ENCODE results near the gene AUTS2.
"Not testable (repeated sequence)": the region's sequence is repeated elsewhere in the genome, so short reads cannot be mapped to it uniquely, and the experiment has no call there.

Gene AUTS2

GRCh38 chr7:70647801-70648498 is 1049.7 kb downstream of the AUTS2 start:
- TF ChIP-seq CTCF (IDR thresholded peaks at IDR 0.05; ENCODE audit: poor library complexity, severe bottlenecking) = no peak

DNA sequence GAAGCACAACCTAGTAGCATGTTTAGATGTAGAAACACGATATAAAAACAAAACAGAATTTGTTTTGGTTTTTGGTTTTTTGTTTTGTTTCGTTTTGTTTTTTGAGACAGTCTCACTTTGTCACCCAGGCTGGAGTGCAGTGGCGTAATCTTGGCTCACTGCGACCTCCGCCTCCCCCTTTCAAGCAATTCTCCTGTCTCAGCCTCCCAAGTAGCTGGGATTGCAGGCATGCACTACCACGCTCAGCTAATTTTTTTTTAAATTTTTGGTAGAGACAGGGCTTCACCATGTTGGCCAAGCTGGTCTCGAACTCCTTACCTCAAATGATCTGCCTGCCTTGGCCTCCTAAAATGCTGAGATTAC is 1050.2 kb downstream of the AUTS2 start:
- not testable (repeated sequence) for H3K9me3 ChIP-seq (ENCODE audit: severe bottlenecking); H3K4me3 ChIP-seq (ENCODE audit: severe bottlenecking); DNase-seq (ENCODE audit: low spot score); H3K27ac ChIP-seq (ENCODE audit: poor library complexity, severe bottlenecking); ATAC-seq (ENCODE audit: low read depth); H3K4me1 ChIP-seq (ENCODE audit: insufficient read depth, poor library complexity, severe bottlenecking); H3K27me3 ChIP-seq (ENCODE audit: insufficient read depth, poor library complexity, severe bottlenecking); H3K36me3 ChIP-seq (ENCODE audit: low read depth)

More at GRCh38 chr7:70647801-70648498, 1049.7 kb downstream of the AUTS2 start:
- Histone ChIP-seq H3K4me3 (ENCODE audit: severe bottlenecking) (no peak overlapping the region), H3K9me3 (ENCODE audit: severe bottlenecking) (no peaks in the 10 kb centered on the region), H3K27me3 (ENCODE audit: insufficient read depth, poor library complexity, severe bottlenecking) (no peaks in the 10 kb centered on the region), H3K4me1 (ENCODE audit: insufficient read depth, poor library complexity, severe bottlenecking) (no peaks in the 10 kb centered on the region), H3K27ac (ENCODE audit: poor library complexity, severe bottlenecking) (no peak overlapping the region), H3K36me3 (ENCODE audit: low read depth) (no peaks in the 10 kb centered on the region)
- DNase-seq (ENCODE audit: low spot score) (no peak), ATAC-seq (ENCODE audit: low read depth) (peak; percentile 54; the same call in 2 of the 3 replicates)

DNA sequence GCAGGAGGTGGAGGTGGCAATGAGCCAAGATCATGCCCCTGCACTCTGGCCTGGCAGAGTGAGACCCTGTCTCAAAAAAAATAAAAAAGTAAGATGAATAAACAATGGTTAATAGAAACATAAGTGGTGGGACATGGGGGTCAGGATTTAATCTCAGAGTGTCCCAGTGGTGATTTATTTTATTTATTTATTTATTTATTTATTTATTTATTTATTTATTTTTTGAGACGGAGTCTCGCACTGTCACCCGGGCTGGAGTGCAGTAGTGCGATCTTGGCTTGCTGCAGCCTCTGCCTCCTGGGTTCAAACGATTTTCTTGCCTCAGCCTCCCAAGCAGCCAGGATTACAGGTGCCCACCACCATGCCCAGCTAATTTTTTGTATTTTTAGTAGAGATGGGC is 1051.0 kb downstream of the AUTS2 start:
- H3K27me3 ChIP-seq (ENCODE audit: insufficient read depth, poor library complexity, severe bottlenecking) = no peaks in the 10 kb centered on the region
- no peak overlapping the region for H3K4me3 ChIP-seq (ENCODE audit: severe bottlenecking)
- no peaks in the 10 kb centered on the region for H3K36me3 ChIP-seq (ENCODE audit: low read depth)
- no peak overlapping the region for H3K27ac ChIP-seq (ENCODE audit: poor library complexity, severe bottlenecking)
- H3K9me3 ChIP-seq (ENCODE audit: severe bottlenecking) = no peaks in the 10 kb centered on the region
- no peak for DNase-seq (ENCODE audit: low spot score)
- ATAC-seq (ENCODE audit: low read depth) = no peak
- H3K4me1 ChIP-seq (ENCODE audit: insufficient read depth, poor library complexity, severe bottlenecking) = no peaks in the 10 kb centered on the region
- TF ChIP-seq CTCF (IDR thresholded peaks at IDR 0.05; ENCODE audit: poor library complexity, severe bottlenecking) = no peak

DNA sequence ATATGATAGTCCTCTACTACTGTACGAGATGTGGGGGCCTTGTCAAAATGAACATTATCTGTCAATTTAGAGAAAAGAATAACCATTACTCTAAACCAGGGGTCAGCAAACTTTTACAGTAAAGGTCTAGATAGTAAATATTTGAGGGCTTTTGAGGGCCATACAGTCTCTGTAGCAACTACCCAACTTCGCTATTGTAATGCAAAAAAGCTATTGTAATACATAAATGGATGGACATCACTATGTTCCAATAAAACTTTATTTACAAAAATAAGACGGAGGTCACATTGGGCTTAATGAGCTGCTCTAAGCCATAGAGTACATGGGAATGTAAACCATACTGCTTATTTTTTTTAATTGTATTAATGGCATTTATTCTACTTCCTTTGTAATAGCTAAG is 1055.9 kb downstream of the AUTS2 start:
- no peaks in the 10 kb centered on the region for H3K36me3 ChIP-seq (ENCODE audit: low read depth)
- TF ChIP-seq CTCF (IDR thresholded peaks at IDR 0.05; ENCODE audit: poor library complexity, severe bottlenecking) = no peak
- H3K27ac ChIP-seq (ENCODE audit: poor library complexity, severe bottlenecking) = no peak overlapping the region
- H3K4me1 ChIP-seq (ENCODE audit: insufficient read depth, poor library complexity, severe bottlenecking) = no peaks in the 10 kb centered on the region
- H3K4me3 ChIP-seq (ENCODE audit: severe bottlenecking) = no peak overlapping the region
- no peaks in the 10 kb centered on the region for H3K9me3 ChIP-seq (ENCODE audit: severe bottlenecking)
- no peak for DNase-seq (ENCODE audit: low spot score)
- no peaks in the 10 kb centered on the region for H3K27me3 ChIP-seq (ENCODE audit: insufficient read depth, poor library complexity, severe bottlenecking)
- no peak for ATAC-seq (ENCODE audit: low read depth)

- H3K4me1 ChIP-seq (ENCODE audit: insufficient read depth, poor library complexity, severe bottlenecking) = no peaks in the 10 kb centered on the region
- H3K27me3 ChIP-seq (ENCODE audit: insufficient read depth, poor library complexity, severe bottlenecking) = no peaks in the 10 kb centered on the region
- ATAC-seq (ENCODE audit: low read depth) (no peak), DNase-seq (ENCODE audit: low spot score) (no peak)
- H3K36me3 ChIP-seq (ENCODE audit: low read depth) = no peaks in the 10 kb centered on the region
- no peak overlapping the region for H3K27ac ChIP-seq (ENCODE audit: poor library complexity, severe bottlenecking)
- H3K4me3 ChIP-seq (ENCODE audit: severe bottlenecking) = no peak overlapping the region
- TF ChIP-seq CTCF (IDR thresholded peaks at IDR 0.05; ENCODE audit: poor library complexity, severe bottlenecking) = no peak
- no peaks in the 10 kb centered on the region for H3K9me3 ChIP-seq (ENCODE audit: severe bottlenecking)
These were observed 1056.7 kb downstream of the AUTS2 start for GRCh38 chr7:70654979-70655378.
